B cell (primary cell): ENCODE measurements around the gene STEAP2.

Experiments
- EZH2 ChIP-seq: IDR thresholded peaks from 2 replicates; pipeline ENCODE4 v1.6.1; 2012; ENCODE audit warnings: borderline replicate concordance, low read depth, mild to moderate bottlenecking, moderate library complexity, low read length; ENCODE audit not compliant: insufficient read depth, poor library complexity, severe bottlenecking
- TF ChIP-seq, protein P1 (sequence below): fragments of 200-600 bp; IDR thresholded peaks from one replicate; pipeline ENCODE4 v1.8.0; 2022; ENCODE audit warnings: antibody characterized with exemption, mild to moderate bottlenecking

DNA sequence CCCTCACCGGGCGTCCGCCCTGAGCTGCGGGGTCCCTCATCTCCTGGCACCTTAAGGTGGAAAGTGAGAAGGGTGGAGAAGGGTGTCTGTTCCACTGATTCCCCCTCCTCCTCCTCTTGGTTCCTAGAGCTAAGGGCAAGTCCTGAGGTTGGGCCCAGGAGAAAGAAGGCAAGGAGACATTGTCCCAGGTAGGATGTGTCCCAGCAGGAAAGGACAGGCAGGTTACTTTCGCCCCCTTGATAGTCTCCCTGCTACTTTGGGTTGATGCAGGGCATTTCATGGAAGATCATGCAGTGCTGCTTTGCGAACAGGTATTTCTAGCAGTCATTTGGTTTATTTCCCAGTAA, 582 bp downstream of the STEAP2 start:
- TF ChIP-seq, protein P1, sequence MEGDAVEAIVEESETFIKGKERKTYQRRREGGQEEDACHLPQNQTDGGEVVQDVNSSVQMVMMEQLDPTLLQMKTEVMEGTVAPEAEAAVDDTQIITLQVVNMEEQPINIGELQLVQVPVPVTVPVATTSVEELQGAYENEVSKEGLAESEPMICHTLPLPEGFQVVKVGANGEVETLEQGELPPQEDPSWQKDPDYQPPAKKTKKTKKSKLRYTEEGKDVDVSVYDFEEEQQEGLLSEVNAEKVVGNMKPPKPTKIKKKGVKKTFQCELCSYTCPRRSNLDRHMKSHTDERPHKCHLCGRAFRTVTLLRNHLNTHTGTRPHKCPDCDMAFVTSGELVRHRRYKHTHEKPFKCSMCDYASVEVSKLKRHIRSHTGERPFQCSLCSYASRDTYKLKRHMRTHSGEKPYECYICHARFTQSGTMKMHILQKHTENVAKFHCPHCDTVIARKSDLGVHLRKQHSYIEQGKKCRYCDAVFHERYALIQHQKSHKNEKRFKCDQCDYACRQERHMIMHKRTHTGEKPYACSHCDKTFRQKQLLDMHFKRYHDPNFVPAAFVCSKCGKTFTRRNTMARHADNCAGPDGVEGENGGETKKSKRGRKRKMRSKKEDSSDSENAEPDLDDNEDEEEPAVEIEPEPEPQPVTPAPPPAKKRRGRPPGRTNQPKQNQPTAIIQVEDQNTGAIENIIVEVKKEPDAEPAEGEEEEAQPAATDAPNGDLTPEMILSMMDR: no peak
- TF ChIP-seq EZH2: no peak
